Medulla oblongata (tissue), 1 donor: ENCODE measurements around the gene PARD3B.
"Not testable (repeated sequence)": the region's sequence is repeated elsewhere in the genome, so short reads cannot be mapped to it uniquely, and the experiment has no call there.

Source experiments
- DNase-seq: peaks from one replicate; pipeline ENCODE4 v3.0.0-alpha.2; 2015; ENCODE audit errors: extremely low spot score

Gene PARD3B

GRCh38 chr2:204538182-204539018 is 6.9 kb upstream of the PARD3B start:
- peak; percentile 47 for DNase-seq

- no peak for DNase-seq
Measured at GRCh38 chr2:204539019-204539385, 6.3 kb upstream of the PARD3B start.

DNA sequence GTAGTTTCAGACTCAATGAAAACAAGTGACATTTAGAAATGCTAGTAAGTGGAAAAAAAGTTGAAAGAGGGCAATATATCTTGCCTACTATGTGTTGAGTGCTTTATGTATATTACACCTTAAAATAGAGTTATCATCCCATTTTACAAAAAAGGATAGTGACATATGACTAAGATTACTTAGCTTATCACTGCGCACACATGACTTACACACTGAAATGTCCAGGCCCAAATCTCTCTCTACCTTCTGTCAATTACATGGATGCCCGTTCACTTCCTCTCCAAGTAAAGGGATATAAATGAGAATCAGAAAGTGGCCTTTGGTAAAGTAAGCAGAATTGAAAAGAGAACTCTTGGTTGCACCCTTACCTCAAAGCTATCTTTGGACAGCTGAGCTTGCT is 3.6 kb upstream of the PARD3B start:
- no peak for DNase-seq

GRCh38 chr2:204542982-204543608 is 2.2 kb upstream of the PARD3B start:
- DNase-seq: no peak

DNA sequence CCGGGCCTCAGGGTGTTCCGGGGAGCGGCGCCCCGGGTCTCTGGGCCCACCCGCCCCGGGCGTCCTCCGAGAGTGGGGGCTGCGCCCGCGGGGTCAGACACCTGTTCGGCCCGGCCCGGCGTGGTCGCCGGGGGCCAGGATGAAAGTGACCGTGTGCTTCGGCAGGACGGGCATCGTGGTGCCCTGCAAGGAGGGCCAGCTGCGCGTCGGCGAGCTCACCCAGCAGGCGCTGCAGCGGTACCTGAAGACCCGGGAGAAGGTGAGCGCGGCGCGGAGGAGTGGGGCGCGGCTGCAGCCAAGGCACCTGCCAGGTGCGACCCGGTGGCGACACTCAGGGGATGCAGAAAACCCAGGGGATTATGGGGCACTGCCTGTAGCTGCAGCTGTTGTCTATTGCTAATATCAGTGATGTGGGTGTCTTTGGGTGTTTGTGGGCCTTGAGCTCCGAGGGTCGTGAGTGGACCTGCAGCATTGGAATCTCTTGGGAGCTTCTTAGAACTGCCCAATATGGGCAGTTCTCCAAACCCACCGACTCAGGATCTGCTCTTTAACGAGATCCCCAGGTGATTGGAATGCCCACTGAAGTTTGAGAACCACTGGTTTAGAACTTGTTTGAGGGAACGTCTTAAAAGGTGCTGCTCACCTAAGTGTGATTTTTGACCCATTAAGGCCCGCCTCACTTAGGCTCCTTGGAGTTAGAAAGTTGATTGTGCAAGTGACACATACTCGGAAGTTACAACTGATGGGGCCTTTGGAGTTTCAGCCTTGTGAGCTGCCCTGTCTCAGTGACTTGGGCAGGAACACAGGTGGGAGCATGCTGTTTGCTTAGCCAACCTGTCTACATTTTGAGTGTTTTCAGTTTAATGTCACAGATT is 823 bp downstream of the PARD3B start:
- DNase-seq: no peak

- no peak for DNase-seq
Measured at GRCh38 chr2:204550751-204551511, 5.7 kb downstream of the PARD3B start.

DNA sequence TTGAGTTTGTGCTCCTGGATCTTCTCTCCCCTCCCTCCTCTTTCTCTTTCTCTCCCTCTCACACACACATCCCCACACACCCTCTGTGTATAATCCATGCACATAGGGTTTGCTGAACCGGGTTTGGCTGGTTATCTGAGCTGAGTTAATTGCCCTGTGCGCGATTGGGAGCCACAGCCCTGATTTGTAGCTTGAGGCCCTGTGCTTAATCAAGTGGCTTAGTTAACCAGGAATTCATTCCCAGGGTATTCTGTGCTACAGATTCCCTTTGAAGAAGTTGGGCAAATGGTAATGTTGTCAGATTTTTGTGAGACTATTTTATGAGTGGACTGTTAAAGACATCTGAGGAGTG is 6.2 kb downstream of the PARD3B start:
- no peak for DNase-seq

GRCh38 chr2:204557604-204558003 is 12.3 kb downstream of the PARD3B start:
- no peak for DNase-seq

GRCh38 chr2:204559358-204559757 is 14.1 kb downstream of the PARD3B start:
- not testable (repeated sequence) for DNase-seq

- no peak for DNase-seq
Measured at GRCh38 chr2:204560902-204561301, 15.6 kb downstream of the PARD3B start.

DNA sequence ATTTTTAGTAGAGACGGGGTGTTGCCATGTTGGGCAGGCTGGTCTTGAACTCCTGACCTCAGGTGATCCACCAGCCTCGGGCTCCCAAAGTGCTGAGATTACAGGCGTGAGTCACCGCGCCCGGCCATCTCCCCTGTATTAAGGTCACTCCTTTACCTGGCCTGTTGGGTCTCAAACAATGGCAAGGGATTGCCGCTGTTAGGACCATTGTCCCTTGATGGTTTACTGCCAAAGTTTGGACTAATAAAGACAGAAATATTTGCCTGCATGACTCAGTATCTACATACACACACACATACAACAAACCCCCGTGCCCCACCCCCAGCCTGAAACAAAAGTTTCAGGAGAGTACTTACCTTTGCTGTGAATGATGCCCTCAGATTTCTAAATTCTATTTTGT is 16.5 kb downstream of the PARD3B start:
- DNase-seq: no peak

DNA sequence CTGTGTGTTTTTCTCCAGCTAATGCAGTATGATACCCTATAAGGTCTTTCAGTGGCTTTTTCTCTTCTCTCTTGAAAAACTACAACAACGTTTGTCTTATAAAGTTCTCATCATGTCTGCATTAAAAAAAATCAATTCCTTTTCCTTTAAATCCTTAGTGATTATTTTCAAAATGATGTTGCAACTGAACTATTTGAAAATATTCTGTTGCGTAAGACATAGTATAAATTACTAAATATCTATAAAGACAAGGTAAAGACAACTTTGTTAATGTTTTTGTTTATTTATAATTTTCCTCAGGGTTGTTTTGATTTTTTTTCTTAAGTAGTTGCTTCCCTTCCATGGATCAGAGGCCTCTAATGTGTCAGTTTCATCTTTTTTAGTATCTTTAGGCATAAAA is 21.2 kb downstream of the PARD3B start:
- DNase-seq: no peak

- no peak for DNase-seq
Measured at GRCh38 chr2:204570421-204570820, 25.1 kb downstream of the PARD3B start.

DNA sequence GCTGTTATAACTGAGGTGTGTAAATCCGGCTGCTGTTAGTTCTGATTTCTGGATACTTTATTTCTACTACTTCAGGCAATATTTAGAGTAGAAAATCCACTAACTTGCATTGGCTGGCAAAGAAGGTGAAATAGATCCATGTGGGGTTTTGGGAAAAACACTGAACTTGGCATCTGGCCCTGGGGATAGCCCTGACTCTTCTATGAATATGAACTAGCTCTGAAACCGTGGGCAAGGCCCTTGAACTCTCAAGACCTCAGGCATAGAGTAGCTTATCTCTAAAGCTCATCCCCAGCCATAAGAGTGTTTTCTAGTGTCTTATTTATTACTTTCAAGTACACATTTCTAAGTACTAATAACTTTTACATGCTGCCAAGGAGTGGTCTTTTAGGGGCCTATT is 25.8 kb downstream of the PARD3B start:
- no peak for DNase-seq

DNA sequence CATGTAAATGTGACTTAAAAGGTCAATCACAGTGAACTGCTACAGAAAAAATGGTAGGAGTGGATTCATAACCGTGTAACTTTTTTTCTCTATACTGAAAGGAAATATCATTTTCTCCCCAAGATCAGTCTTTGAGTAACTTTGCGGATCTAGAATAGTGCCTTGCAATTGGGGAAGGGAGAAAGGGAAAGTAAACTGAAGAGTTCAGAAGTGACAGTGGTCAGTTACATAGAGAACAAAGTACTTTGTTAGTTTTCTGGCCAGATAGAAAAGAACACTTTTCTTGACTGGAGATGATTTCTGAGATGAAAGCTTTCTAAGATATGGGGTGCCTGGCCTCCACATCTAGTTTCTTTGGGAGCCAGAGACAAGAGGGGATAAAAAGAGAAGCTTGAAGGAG is 26.6 kb downstream of the PARD3B start:
- DNase-seq: no peak

DNA sequence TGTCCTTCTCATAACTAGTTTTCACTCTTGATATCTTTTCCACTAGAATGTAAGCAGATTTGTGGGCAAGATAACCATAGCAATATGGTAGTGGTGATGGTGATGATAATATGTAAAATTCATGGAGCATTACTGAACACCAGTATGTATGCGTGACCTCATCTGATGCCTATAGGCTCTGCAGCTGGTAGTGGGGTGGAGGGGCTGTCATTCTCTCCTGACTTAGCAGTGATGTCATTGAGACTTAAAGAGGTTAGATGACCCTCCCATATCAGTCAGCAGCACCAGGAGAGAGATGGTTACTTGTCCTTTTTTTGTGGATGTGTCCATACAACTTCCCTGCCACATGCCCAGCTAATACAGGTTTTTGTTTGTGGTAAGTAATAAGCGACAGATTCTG is 27.9 kb downstream of the PARD3B start:
- DNase-seq: no peak

DNA sequence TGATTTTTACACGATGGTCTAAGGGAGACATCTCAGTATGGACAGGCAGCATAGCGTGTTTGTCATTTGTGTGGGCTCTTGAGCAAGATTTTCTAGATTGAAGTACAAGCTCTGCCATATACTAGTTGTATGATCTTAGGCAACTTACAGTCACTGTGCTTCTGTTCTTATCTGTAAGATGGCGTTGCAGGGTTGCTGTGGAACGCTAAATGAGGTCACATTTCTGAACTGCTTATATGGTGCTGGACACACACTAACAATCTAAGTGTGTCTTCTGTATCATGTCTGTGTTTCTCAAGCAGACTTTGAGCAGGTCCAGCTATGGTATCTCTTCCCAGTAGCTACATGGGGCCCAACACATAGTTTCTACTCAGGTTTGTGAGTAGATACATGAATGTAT is 29.2 kb downstream of the PARD3B start:
- no peak for DNase-seq

- DNase-seq: no peak
Measured at GRCh38 chr2:204575463-204575862, 30.2 kb downstream of the PARD3B start.

GRCh38 chr2:204576362-204576979 is 31.2 kb downstream of the PARD3B start:
- DNase-seq: no peak

- no peak for DNase-seq
Measured at GRCh38 chr2:204578928-204579598, 33.8 kb downstream of the PARD3B start.

- no peak for DNase-seq
Measured at GRCh38 chr2:204581946-204582345, 36.7 kb downstream of the PARD3B start.
